K562 (cell line): ENCODE measurements around the gene DAB2IP.

Experiments used
- POLR2A ChIP-seq: fragments of 450-650 bp; conservative IDR thresholded peaks from 2 replicates; pipeline ENCODE4 v1.6.1; 2016
- TF ChIP-seq, protein P1 (sequence below): sonication (generic); formaldehyde crosslinking; IDR thresholded peaks from 2 replicates; pipeline ENCODE4 v1.8.0; 2022; ENCODE audit warnings: mild to moderate bottlenecking, missing genetic modification reagents

DNA sequence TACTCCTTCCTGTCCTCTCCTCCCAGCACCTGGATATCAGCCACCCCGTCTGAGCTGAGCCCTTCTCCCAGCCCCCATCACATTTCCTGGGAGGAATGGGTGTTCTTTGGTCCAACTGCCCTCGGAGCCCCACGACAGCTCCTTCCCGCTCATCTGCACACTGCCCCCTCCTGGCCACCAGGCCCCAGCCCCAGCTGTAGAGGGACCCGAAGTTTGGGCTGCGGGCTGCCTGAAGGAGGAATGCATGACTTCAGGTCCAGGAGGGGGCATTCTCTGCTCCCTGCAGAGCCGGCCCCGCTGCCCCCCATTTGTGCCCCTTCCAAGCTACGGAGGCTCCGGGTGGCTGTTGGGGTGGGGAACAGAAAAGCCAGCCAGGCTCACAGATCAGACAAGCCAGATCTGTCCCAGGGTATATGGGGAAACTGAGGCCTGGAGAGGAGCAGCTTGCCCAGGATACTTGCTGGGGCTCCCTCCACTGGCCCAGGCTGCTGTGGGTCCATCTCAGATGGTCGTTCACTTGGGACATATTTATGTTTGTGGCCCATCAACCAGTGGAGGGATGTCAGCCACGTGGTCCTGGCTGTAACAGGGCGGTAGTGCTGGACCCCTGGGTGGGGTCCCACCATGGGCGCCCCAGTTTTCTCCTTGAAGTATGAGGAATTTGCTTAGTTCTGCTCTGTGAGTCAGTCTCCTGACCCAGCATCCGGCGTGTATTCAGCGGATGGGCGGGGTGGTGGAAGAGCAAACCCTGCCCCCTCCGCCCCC, 33.1 kb downstream of the DAB2IP start:
- TF ChIP-seq POLR2A = no peak
- TF ChIP-seq, protein P1, sequence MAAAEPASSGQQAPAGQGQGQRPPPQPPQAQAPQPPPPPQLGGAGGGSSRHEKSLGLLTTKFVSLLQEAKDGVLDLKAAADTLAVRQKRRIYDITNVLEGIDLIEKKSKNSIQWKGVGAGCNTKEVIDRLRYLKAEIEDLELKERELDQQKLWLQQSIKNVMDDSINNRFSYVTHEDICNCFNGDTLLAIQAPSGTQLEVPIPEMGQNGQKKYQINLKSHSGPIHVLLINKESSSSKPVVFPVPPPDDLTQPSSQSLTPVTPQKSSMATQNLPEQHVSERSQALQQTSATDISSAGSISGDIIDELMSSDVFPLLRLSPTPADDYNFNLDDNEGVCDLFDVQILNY (CRISPR knock-in tag) = no peak
